HepG2 (cell line): ENCODE results near the gene RASAL1. TPM values are rescaled to one million over a fixed set of nuclear protein-coding genes. Genes with fewer than 3 reads are reported as not detected.

ENCODE experiments used
- ATAC-seq: fragments of 200-7000 bp; cut with Tn5 transposase; 3 replicates; pipeline ENCODE4 v1.9.1; 2020; ENCODE audit warnings: mild to moderate bottlenecking, moderate library complexity
- BruUV-seq: library from RNA; stranded (reverse); fragments of 400-500 nt; replicated peaks from 2 replicates; lab custom pipeline; 2021; lab: Mats Ljungman, UMichigan
- CTCF ChIA-PET: fragments of 300-600 bp; formaldehyde crosslinking; extraction: SDS; loops from one replicate; lab custom pipeline; 2021; ENCODE audit warnings: low total read pairs, inconsistent platforms, low intra/inter-chr PET ratio; lab: Yijun Ruan, JAX
- POLR2A ChIA-PET: fragments of 350-600 bp; sonication (Branson Sonifier 250); formaldehyde crosslinking; loops from one replicate; lab custom pipeline; 2020; ENCODE audit warnings: antibody characterized with exemption, inconsistent platforms; lab: Yijun Ruan, JAX
- DNase-seq: peaks from one replicate; pipeline ENCODE4 v3.0.0-alpha.2; 2015; ENCODE audit warnings: low spot score
- FAIRE-seq: peaks from 3 replicates; lab custom pipeline; 2011; peaks lifted over from hg19 to GRCh38; lab: Jason Lieb, UNC
- H2AFZ ChIP-seq: one replicate; pipeline ENCODE4 v1.6.1; 2011; ENCODE audit warnings: low read length, inconsistent platforms
- H3K27ac ChIP-seq: fragments of 300-600 bp; 3 replicates; pipeline ENCODE4 v1.8.0; 2011; ENCODE audit warnings: mixed run types, mild to moderate bottlenecking, mixed read lengths, low read length, inconsistent platforms; ENCODE audit not compliant: insufficient read depth; ENCODE audit errors: extremely low read length
- H3K27me3 ChIP-seq, 2 experiments: fragments of 200-600 bp in 1 of 2; 2 replicates in 1 of 2; 3 replicates in 1 of 2; pipeline versions ENCODE4 v1.6.0 to v1.8.0; 2011; ENCODE audit warnings: low read length in 2 of 2, mild to moderate bottlenecking in 2 of 2, moderate library complexity in 2 of 2, inconsistent platforms in 1 of 2; ENCODE audit not compliant: insufficient read depth in 2 of 2, control insufficient read depth in 1 of 2
- H3K36me3 ChIP-seq, 2 experiments: fragments of 200-600 bp in 1 of 2; replicated peaks in 1 of 2; 2 replicates in 1 of 2; 3 replicates in 1 of 2; pipeline versions ENCODE4 v1.5.1 to v1.8.0; 2011; ENCODE audit warnings: low read length in 2 of 2, inconsistent platforms in 1 of 2; ENCODE audit not compliant: insufficient read depth in 2 of 2, control insufficient read depth in 1 of 2
- H3K4me1 ChIP-seq: 2 replicates; pipeline ENCODE4 v1.5.1; 2012; ENCODE audit warnings: low read length, inconsistent platforms; ENCODE audit not compliant: insufficient read depth
- H3K4me2 ChIP-seq: 2 replicates; pipeline ENCODE4 v1.6.0; 2011; ENCODE audit warnings: low read depth, low read length, inconsistent platforms
- H3K4me3 ChIP-seq, 3 experiments: fragments of 200-600 bp in 1 of 3; sonication (generic), shearing (Covaris generic) in 1 of 3; replicated peaks in 1 of 3; 2 replicates each; pipeline ENCODE4 v1.5.1; 2011 to 2016; ENCODE audit warnings: low read length in 3 of 3, inconsistent platforms in 2 of 3, low read depth in 2 of 3, mild to moderate bottlenecking in 2 of 3, control low read depth in 1 of 3, mixed read lengths in 1 of 3; ENCODE audit not compliant: insufficient read depth in 1 of 3
- H3K79me2 ChIP-seq: one replicate; pipeline ENCODE4 v1.6.1; 2011; ENCODE audit warnings: low read length, inconsistent platforms; ENCODE audit not compliant: insufficient read depth
- H3K9ac ChIP-seq: 2 replicates; pipeline ENCODE4 v1.6.0; 2011; ENCODE audit warnings: mild to moderate bottlenecking, low read depth, low read length, inconsistent platforms; ENCODE audit not compliant: insufficient read depth
- H3K9me3 ChIP-seq: 2 replicates; pipeline ENCODE4 v1.5.1; 2012; ENCODE audit warnings: mild to moderate bottlenecking, low read length
- H4K20me1 ChIP-seq: 2 replicates; pipeline ENCODE4 v1.6.0; 2011; ENCODE audit warnings: inconsistent platforms, mild to moderate bottlenecking, low read length, moderate library complexity; ENCODE audit not compliant: insufficient read depth
- FIP1L1 ChIP-seq: fragments of 200-400 bp; formaldehyde crosslinking; IDR thresholded peaks from 2 replicates; pipeline ENCODE4 v1.6.1; 2018; ENCODE audit warnings: low read depth, mild to moderate bottlenecking, low read length, moderate library complexity, borderline replicate concordance; ENCODE audit not compliant: insufficient read depth
- MXI1 ChIP-seq: IDR thresholded peaks from 3 replicates; pipeline ENCODE4 v1.6.1; 2012; ENCODE audit warnings: low read depth, low read length, inconsistent platforms, borderline replicate concordance
- MZF1 ChIP-seq: sonication (generic); formaldehyde crosslinking; IDR thresholded peaks from 2 replicates; pipeline ENCODE4 v1.8.1; 2023; ENCODE audit warnings: mild to moderate bottlenecking, missing genetic modification reagents, borderline replicate concordance
- RARA ChIP-seq: IDR thresholded peaks from 2 replicates; pipeline ENCODE4 v1.6.1; 2016; ENCODE audit warnings: missing genetic modification reagents, missing compliant biosample characterization
- SNAI1 ChIP-seq: sonication (generic); formaldehyde crosslinking; IDR thresholded peaks from 2 replicates; pipeline ENCODE4 v1.5.0; 2020; ENCODE audit warnings: mild to moderate bottlenecking, missing genetic modification reagents, borderline replicate concordance
- SP2 ChIP-seq: sonication (generic); formaldehyde crosslinking; IDR thresholded peaks from 2 replicates; pipeline ENCODE4 v1.5.1; 2020; ENCODE audit warnings: mild to moderate bottlenecking, missing genetic modification reagents
- ZNF567 ChIP-seq: sonication (generic); formaldehyde crosslinking; IDR thresholded peaks from 2 replicates; pipeline ENCODE4 v1.8.1; 2023; ENCODE audit warnings: mild to moderate bottlenecking, missing genetic modification reagents, borderline replicate concordance
- ZSCAN20 ChIP-seq: sonication (generic); formaldehyde crosslinking; IDR thresholded peaks from 2 replicates; pipeline ENCODE4 v1.4.0; 2020; ENCODE audit warnings: missing genetic modification reagents, mild to moderate bottlenecking, borderline replicate concordance
- WGBS: methylation state at CpG from one replicate; pipeline ENCODE4 v1.1.6; 2017; ENCODE audit warnings: low lambda C conversion rate; 5-methylcytosine and 5-hydroxymethylcytosine counted together
- in situ Hi-C: cut with HindIII; loops from 2 replicates; pipeline ENCODE4 v1.10.0; 2017; ENCODE audit warnings: low pct_unique_long_range_greater_than_20kb; ENCODE audit not compliant: extremely low pct_ligation_motif_present
- intact Hi-C: fragments of 100-400 bp; cut with micrococcal nuclease; formaldehyde crosslinking; loops from one replicate; pipeline ENCODE4 v1.10.0; 2022; ENCODE audit not compliant: unreplicated experiment
- polyA plus RNA-seq, 8 experiments: library from polyadenylated mRNA; depleted of rRNA in 3 of 8; stranded (reverse) in 7 of 8; unstranded in 1 of 8; fragments of >200 nt; fragmentation: Illumina TruSeq in 4 of 8; extraction: Trizol in 4 of 8; gene quantifications; 2 replicates each; pipeline versions ENCODE4 v1.2.1 to v1.2.3, GENCODE V29; 2011 to 2016; ENCODE audit warnings: low read depth in 4 of 8, missing spikeins in 1 of 8, mixed read lengths in 1 of 8; ENCODE audit not compliant: insufficient read depth in 1 of 8
- total RNA-seq, 5 experiments: library from RNA; depleted of rRNA; stranded (reverse); fragments of >200 nt; fragmentation: Illumina TruSeq; extraction: Trizol; gene quantifications; 2 replicates each; pipeline ENCODE4 v1.2.3, GENCODE V29; 2016; ENCODE audit warnings: low read depth in 1 of 5
- TF ChIP-seq, protein P1 (sequence below): sonication (generic); formaldehyde crosslinking; IDR thresholded peaks from 2 replicates; pipeline ENCODE4 v1.5.1; 2020; ENCODE audit warnings: missing genetic modification reagents, mild to moderate bottlenecking, borderline replicate concordance

Gene RASAL1
- total and polyA plus RNA-seq, 2 of the 13 experiments (the other 11 are each of a cell fraction or from before 2014, with no cell fraction given), result not detected

DNA sequence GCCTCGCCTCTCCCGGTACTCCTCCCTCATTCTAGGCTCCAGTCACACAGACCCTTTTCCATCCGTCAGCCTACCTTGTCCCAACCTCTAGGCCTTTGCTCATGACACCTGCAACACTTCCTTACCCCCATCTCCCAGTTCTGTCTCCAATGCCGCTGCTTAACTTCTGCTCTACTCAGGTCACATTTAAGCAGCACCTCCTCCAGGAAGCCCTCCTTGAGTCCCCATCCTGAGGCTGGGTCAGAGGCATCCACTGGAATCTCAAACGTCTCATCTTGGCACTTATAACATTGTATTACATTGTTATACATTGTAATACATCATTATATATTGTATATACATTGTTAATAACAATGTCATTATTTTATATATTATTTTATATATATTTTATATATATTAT, 32.8 kb downstream of the RASAL1 start (continued):
- TF ChIP-seq ZNF567, result no peak
- no peak for TF ChIP-seq FIP1L1

- Histone ChIP-seq H3K4me2 (no peak overlapping the region), H3K27me3 (peaks cover 0 to 3% of the 10 kb centered on the region in 2 experiments; a peak in 2 of 5 replicates), H3K79me2 (no peaks in the 10 kb centered on the region), H3K36me3 (no peaks in the 10 kb centered on the region), H3K27ac (no peak overlapping the region), H3K9me3 (no peaks in the 10 kb centered on the region), H4K20me1 (no peaks in the 10 kb centered on the region), H3K9ac (no peak overlapping the region), H3K4me1 (peaks cover 16% of the 10 kb centered on the region), H2AFZ (no peak overlapping the region), H3K4me3 (no peak overlapping the region)
- POLR2A ChIA-PET, result no interaction called here
- WGBS, result 18% methylated on average over 7 of the region's 10 CpGs
- no peak for DNase-seq
- in situ Hi-C loops, result no loop called here
- ATAC-seq, result no peak
- FAIRE-seq, result no peak
- CTCF ChIA-PET, result no interaction called here
- TF ChIP-seq SNAI1 (no peak), MZF1 (no peak)
- no TSS peak for BruUV-seq
- intact Hi-C loops, result no loop called here
Observed at GRCh38 chr12:113101751-113102150, 33.8 kb downstream of the RASAL1 start.

GRCh38 chr12:113099764-113100163, 35.8 kb downstream of the RASAL1 start:
- no peak for FAIRE-seq
- WGBS, result 0% methylated on average over 1 of the region's 12 CpGs
- in situ Hi-C loops, result loop anchor here (5.0 kb wide), 1 partner anchor 52 kb away; no protein-coding TSS in a partner anchor
- no peaks in the 10 kb centered on the region for H3K36me3 ChIP-seq
- no peaks in the 10 kb centered on the region for H3K9me3 ChIP-seq
- no peak overlapping the region for H3K9ac ChIP-seq
- H3K27ac ChIP-seq, result no peak overlapping the region
- H2AFZ ChIP-seq, result no peak overlapping the region
- H3K4me2 ChIP-seq, result no peak overlapping the region
- no peak for DNase-seq
- peaks cover 16% of the 10 kb centered on the region for H3K4me1 ChIP-seq
- no peak for ATAC-seq
- no peak overlapping the region for H3K4me3 ChIP-seq
- H3K79me2 ChIP-seq, result no peaks in the 10 kb centered on the region
- no TSS peak for BruUV-seq
- ChIA-PET CTCF (no interaction called here), POLR2A (no interaction called here)
- no peak for TF ChIP-seq MXI1
- TF ChIP-seq ZSCAN20, result no peak
- TF ChIP-seq, protein P1, sequence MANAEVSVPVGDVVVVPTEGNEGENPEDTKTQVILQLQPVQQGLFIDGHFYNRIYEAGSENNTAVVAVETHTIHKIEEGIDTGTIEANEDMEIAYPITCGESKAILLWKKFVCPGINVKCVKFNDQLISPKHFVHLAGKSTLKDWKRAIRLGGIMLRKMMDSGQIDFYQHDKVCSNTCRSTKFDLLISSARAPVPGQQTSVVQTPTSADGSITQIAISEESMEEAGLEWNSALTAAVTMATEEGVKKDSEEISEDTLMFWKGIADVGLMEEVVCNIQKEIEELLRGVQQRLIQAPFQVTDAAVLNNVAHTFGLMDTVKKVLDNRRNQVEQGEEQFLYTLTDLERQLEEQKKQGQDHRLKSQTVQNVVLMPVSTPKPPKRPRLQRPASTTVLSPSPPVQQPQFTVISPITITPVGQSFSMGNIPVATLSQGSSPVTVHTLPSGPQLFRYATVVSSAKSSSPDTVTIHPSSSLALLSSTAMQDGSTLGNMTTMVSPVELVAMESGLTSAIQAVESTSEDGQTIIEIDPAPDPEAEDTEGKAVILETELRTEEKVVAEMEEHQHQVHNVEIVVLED, result no peak
- TF ChIP-seq SP2 (CRISPR knock-in tag), result no peak
- no peak for TF ChIP-seq RARA (CRISPR knock-in tag)
- intact Hi-C loops, result loop anchor here (2.0 kb wide), 1 partner anchor 107 kb away; no protein-coding TSS in a partner anchor
- H3K27me3 ChIP-seq, result peaks cover 0 to 6% of the 10 kb centered on the region in 2 experiments; a peak in 2 of 5 replicates
- H4K20me1 ChIP-seq, result no peaks in the 10 kb centered on the region
